PFSK-1 (cell line): ENCODE measurements around the gene FLRT1.

Source experiments
- FOXP2 ChIP-seq: optimal IDR thresholded peaks from 2 replicates; pipeline ENCODE3; 2011; ENCODE audit warnings: borderline replicate concordance, control low read depth, inconsistent platforms; ENCODE audit not compliant: insufficient read depth; ENCODE audit errors: extremely low read length, extremely low read depth
- POLR2AphosphoS5 ChIP-seq: IDR thresholded peaks from 2 replicates; pipeline ENCODE4 v1.6.1; 2012; ENCODE audit warnings: low read depth, mild to moderate bottlenecking, control low read depth, low read length, moderate library complexity
- REST ChIP-seq, 2 experiments: IDR thresholded peaks; 2 replicates each; pipeline versions ENCODE4 v1.6.1 to v1.8.0; 2011 to 2012; ENCODE audit warnings: low read depth in 2 of 2, low read length in 2 of 2, control low read depth in 1 of 2, inconsistent platforms in 1 of 2, mild to moderate bottlenecking in 1 of 2, moderate library complexity in 1 of 2; ENCODE audit not compliant: insufficient read depth in 1 of 2
- SIN3A ChIP-seq: IDR thresholded peaks from 2 replicates; pipeline ENCODE4 v1.6.1; 2012; ENCODE audit warnings: mild to moderate bottlenecking, low read length, moderate library complexity, borderline replicate concordance; ENCODE audit not compliant: insufficient read depth
- TAF1 ChIP-seq: IDR thresholded peaks from 2 replicates; pipeline ENCODE4 v1.6.1; 2012; ENCODE audit warnings: low read length, control low read depth, borderline replicate concordance; ENCODE audit not compliant: insufficient read depth

Gene FLRT1

DNA sequence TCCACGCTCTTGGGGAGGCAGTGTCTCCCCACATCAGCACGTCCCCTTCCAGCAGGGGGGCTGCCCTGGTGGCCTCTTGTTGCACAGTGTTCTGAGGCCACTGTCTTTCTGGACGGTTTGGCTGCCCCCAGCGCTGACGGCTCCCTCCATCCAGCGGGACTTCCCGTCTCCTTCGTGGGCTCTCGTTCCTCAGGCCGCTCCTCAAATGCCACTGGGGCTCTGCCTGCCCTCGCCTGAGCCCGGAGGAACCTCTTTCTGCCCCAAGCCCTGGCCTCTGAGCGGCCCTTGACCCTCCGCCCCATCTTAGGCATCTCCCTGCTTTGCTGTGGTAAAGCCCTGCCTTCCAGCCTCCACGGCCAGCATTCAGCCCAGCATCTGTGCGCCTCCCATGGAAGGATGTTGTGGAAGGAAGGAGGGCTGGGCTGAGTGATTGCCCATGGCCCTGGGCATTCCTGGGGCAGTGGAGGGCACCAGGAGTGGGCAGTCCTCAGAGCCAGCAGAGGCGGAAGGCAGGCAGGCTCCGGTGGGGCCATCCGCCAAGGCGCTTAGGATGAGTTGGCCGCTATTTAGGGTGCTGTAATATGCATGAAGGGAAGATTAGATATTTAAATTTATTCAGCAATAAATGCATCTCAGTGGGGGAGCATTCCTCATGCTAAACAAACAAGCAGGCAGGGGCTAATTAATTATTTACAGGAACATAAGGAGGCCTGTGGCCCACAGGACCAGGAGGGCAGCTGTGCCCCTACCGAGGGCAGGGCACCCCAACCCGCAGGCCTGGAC lies 31.7 kb upstream of the FLRT1 start:
- no peak for TF ChIP-seq REST (IDR thresholded peaks at IDR 0.05; ENCODE audit: insufficient read depth in 1 of 2, low read depth in 2 of 2, low read length in 2 of 2)
- TF ChIP-seq FOXP2 = no peak
- no peak for TF ChIP-seq TAF1
- no peak for TF ChIP-seq SIN3A
- no peak for TF ChIP-seq POLR2AphosphoS5

DNA sequence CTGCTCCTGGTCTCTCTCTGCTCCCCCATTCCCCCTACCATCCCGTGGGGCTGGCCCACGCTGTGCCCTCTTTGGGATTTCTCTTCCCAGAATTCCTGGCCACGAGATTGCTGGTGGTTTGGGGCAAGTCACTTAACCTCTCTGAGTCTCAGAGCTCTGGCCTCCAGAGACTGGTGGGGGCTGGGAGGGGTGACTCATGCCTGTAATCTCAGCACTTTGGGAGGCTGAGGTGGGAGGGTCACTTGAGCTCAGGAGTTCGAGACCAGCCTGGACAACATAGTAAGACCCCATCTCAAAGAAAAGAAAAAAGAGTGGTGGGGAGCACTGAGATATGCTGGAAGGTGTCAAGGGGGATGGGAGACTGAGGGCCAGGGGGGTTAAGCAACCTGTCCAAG lies 31.1 kb upstream of the FLRT1 start:
- no peak for TF ChIP-seq REST (IDR thresholded peaks at IDR 0.05; ENCODE audit: insufficient read depth in 1 of 2, low read depth in 2 of 2, low read length in 2 of 2)

DNA sequence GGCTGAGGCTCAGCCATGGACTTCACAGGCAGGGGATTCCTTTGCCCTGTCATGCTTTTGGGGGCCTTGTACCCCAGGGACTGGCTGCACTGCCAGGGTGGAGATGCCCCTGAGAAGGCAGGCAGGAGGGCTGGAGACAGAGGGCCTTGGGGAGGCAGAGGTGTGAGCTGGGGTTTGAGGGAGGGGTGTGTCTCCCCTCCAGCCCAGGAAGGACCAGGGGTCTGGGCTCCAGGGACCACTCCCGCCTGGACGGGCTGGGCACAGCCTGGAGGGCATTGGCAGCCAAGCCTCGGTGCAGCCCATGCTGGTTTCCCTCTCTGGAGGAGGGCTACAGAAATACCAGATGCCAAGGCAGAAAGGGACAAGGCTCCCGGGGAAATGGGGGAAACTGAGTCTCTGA lies 30.0 kb upstream of the FLRT1 start:
- TF ChIP-seq POLR2AphosphoS5 (no peak), SIN3A (no peak), REST (IDR thresholded peaks at IDR 0.05; ENCODE audit: insufficient read depth in 1 of 2, low read depth in 2 of 2, low read length in 2 of 2) (no peak), TAF1 (no peak), FOXP2 (no peak)

GRCh38 chr11:64006398-64006797 lies 29.3 kb upstream of the FLRT1 start:
- TF ChIP-seq FOXP2 (no peak), SIN3A (no peak), REST (IDR thresholded peaks at IDR 0.05; ENCODE audit: insufficient read depth in 1 of 2, low read depth in 2 of 2, low read length in 2 of 2) (no peak), POLR2AphosphoS5 (no peak), TAF1 (no peak)

DNA sequence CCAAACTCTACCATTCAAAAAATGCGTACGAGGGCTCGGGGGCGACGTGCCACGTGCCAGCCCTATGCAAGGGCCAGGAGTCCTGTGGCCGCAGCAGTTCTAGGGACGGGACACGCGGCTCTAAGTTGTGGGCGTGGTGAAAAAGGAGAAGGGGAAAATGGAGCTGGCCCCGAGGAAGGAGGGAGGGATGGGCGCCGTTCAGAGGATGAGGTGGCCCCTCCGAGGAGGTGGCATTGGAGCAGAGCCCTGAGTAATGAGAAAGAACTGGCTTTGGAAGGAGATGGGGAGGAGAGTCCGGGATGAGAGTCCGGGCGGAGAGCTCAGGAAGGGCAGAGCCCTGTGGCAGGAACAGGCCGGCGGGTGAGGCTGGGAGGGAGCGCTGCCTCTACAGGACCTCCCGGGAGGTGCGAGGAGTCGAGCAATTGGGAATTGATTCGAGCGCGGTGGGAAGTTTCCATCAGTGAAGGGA lies 28.5 kb upstream of the FLRT1 start:
- TF ChIP-seq SIN3A (no peak), REST (IDR thresholded peaks at IDR 0.05; ENCODE audit: insufficient read depth in 1 of 2, low read depth in 2 of 2, low read length in 2 of 2) (no peak), TAF1 (no peak), POLR2AphosphoS5 (no peak), FOXP2 (no peak)
